SK-N-SH (cell line): ENCODE results near the gene MRTFB. TPM values are rescaled to one million over a fixed set of nuclear protein-coding genes. Genes with fewer than 3 reads are reported as not detected.

Source experiments
- CTCF ChIA-PET: fragments of 300-600, 350-600 bp; formaldehyde crosslinking; extraction: SDS; loops from one replicate; lab custom pipeline; 2021; lab: Yijun Ruan, JAX
- POLR2A ChIA-PET: fragments of 350-600 bp; sonication (Branson Sonifier 250); formaldehyde crosslinking; extraction: SDS; loops from one replicate; lab custom pipeline; 2020; ENCODE audit warnings: antibody characterized with exemption, inconsistent platforms; lab: Yijun Ruan, JAX
- DNase-seq: peaks from one replicate; pipeline ENCODE4 v3.0.0; 2012
- H2AFZ ChIP-seq: fragments of 200-600 bp; sonication (generic); 2 replicates; pipeline ENCODE4 v1.8.1; 2016; ENCODE audit warnings: antibody characterized with exemption, mild to moderate bottlenecking, low read depth
- H3F3A ChIP-seq: fragments of 200-600 bp; sonication (generic); replicated peaks from 2 replicates; pipeline ENCODE3; 2016; ENCODE audit warnings: antibody characterized with exemption, mild to moderate bottlenecking; ENCODE audit not compliant: insufficient read depth
- H3K27ac ChIP-seq, 2 experiments: fragments of 200-500 bp in 1 of 2; fragments of 200-600 bp in 1 of 2; sonication (Bioruptor generic) in 1 of 2; sonication (generic), shearing (Covaris generic) in 1 of 2; 2 replicates each; pipeline versions ENCODE4 v1.5.1 to v1.6.1; 2014 to 2016; ENCODE audit warnings: low read depth in 2 of 2, inconsistent platforms in 1 of 2, low read length in 1 of 2, mild to moderate bottlenecking in 1 of 2, mixed read lengths in 1 of 2
- H3K27me3 ChIP-seq: fragments of 200-600 bp; sonication (generic), shearing (Covaris generic); 2 replicates; pipeline ENCODE4 v1.6.1; 2016; ENCODE audit warnings: mixed run types; ENCODE audit not compliant: insufficient read depth
- H3K36me3 ChIP-seq, 2 experiments: fragments of 200-500 bp in 1 of 2; fragments of 200-600 bp in 1 of 2; sonication (Bioruptor generic) in 1 of 2; sonication (generic) in 1 of 2; replicated peaks in 1 of 2; 2 replicates each; pipeline versions ENCODE3 to v1.5.1; 2014 to 2016; ENCODE audit warnings: low read length in 1 of 2, mild to moderate bottlenecking in 1 of 2; ENCODE audit not compliant: insufficient read depth in 2 of 2, control insufficient read depth in 1 of 2
- H3K4me1 ChIP-seq, 2 experiments: fragments of 200-500 bp in 1 of 2; fragments of 200-600 bp in 1 of 2; sonication (Bioruptor generic) in 1 of 2; sonication (generic), shearing (Covaris generic) in 1 of 2; 2 replicates each; pipeline versions ENCODE4 v1.5.1 to v1.6.1; 2014 to 2016; ENCODE audit warnings: low read depth in 1 of 2, low read length in 1 of 2, mixed run types in 1 of 2; ENCODE audit not compliant: insufficient read depth in 2 of 2, control insufficient read depth in 1 of 2
- H3K4me2 ChIP-seq: fragments of 200-600 bp; sonication (generic), shearing (Covaris generic); 2 replicates; pipeline ENCODE4 v1.6.1; 2017; ENCODE audit warnings: mixed run types
- H3K4me3 ChIP-seq, 2 experiments: fragments of 200-500 bp in 1 of 2; fragments of 200-600 bp in 1 of 2; sonication (Bioruptor generic) in 1 of 2; sonication (generic), shearing (Covaris generic) in 1 of 2; 2 replicates each; pipeline versions ENCODE4 v1.5.1 to v1.8.1; 2014 to 2016; ENCODE audit warnings: low read depth in 2 of 2, inconsistent platforms in 1 of 2, low read length in 1 of 2, mild to moderate bottlenecking in 1 of 2, mixed read lengths in 1 of 2, moderate library complexity in 1 of 2
- H3K79me2 ChIP-seq: fragments of 200-600 bp; sonication (generic); 2 replicates; pipeline ENCODE4 v1.8.1; 2017; ENCODE audit warnings: mild to moderate bottlenecking; ENCODE audit not compliant: insufficient read depth
- H3K9ac ChIP-seq: fragments of 200-600 bp; sonication (generic); 2 replicates; pipeline ENCODE4 v1.6.1; 2017; ENCODE audit warnings: mixed run types
- H3K9me2 ChIP-seq: fragments of 200-600 bp; sonication (generic); 2 replicates; pipeline ENCODE4 v1.6.1; 2017; ENCODE audit warnings: mixed run types
- H3K9me3 ChIP-seq: fragments of 200-600 bp; sonication (generic); 2 replicates; pipeline ENCODE4 v1.6.1; 2017; ENCODE audit warnings: mixed run types, mild to moderate bottlenecking, moderate library complexity
- H4K20me1 ChIP-seq: fragments of 200-600 bp; sonication (generic); 2 replicates; pipeline ENCODE4 v1.6.1; 2017; ENCODE audit warnings: mild to moderate bottlenecking, mixed run types; ENCODE audit not compliant: insufficient read depth
- CHD2 ChIP-seq: fragments of 150-350 bp; IDR thresholded peaks from 2 replicates; pipeline ENCODE4 v1.6.1; 2018; ENCODE audit warnings: low read length; ENCODE audit not compliant: partially characterized antibody
- ELF1 ChIP-seq: IDR thresholded peaks from 2 replicates; pipeline ENCODE4 v1.4.0; 2012
- FOXJ3 ChIP-seq: sonication (generic); formaldehyde crosslinking; IDR thresholded peaks from 2 replicates; pipeline ENCODE4 v1.5.1; 2020; ENCODE audit warnings: mild to moderate bottlenecking, missing genetic modification reagents
- GATA2 ChIP-seq: sonication (generic); formaldehyde crosslinking; IDR thresholded peaks from 2 replicates; pipeline ENCODE4 v1.5.0; 2020; ENCODE audit warnings: mild to moderate bottlenecking, missing genetic modification reagents
- POLR2AphosphoS5 ChIP-seq: IDR thresholded peaks from 2 replicates; pipeline ENCODE4 v1.6.1; 2012; ENCODE audit warnings: low read depth, low read length
- RAD21 ChIP-seq: IDR thresholded peaks from 2 replicates; pipeline ENCODE4 v1.6.1; 2012; ENCODE audit warnings: mild to moderate bottlenecking, low read length
- RCOR1 ChIP-seq: fragments of 150-350 bp; IDR thresholded peaks from 2 replicates; pipeline ENCODE4 v1.6.1; 2017; ENCODE audit warnings: antibody characterized with exemption, low read length
- REST ChIP-seq: IDR thresholded peaks from 2 replicates; pipeline ENCODE4 v1.6.1; 2012; ENCODE audit warnings: mild to moderate bottlenecking, low read depth, low read length, moderate library complexity
- RXRA ChIP-seq: IDR thresholded peaks from 2 replicates; pipeline ENCODE4 v1.4.0; 2012; ENCODE audit warnings: low read depth, mild to moderate bottlenecking, borderline replicate concordance
- TCF12 ChIP-seq: IDR thresholded peaks from 2 replicates; pipeline ENCODE4 v1.4.0; 2012
- USF1 ChIP-seq: IDR thresholded peaks from 2 replicates; pipeline ENCODE4 v1.4.0; 2012; ENCODE audit warnings: low read depth, borderline replicate concordance
- USF2 ChIP-seq: fragments of 150-350 bp; IDR thresholded peaks from 2 replicates; pipeline ENCODE4 v1.6.1; 2017; ENCODE audit warnings: antibody characterized with exemption, low read length, low read depth, borderline replicate concordance
- YY1 ChIP-seq: IDR thresholded peaks from 2 replicates; pipeline ENCODE4 v1.4.0; 2012; ENCODE audit warnings: low read depth, mild to moderate bottlenecking
- WGBS: methylation state at CpG from one replicate; pipeline ENCODE4 v1.1.6; 2017; ENCODE audit warnings: low lambda C conversion rate; 5-methylcytosine and 5-hydroxymethylcytosine counted together
- polyA plus RNA-seq, 3 experiments: library from polyadenylated mRNA; depleted of rRNA; stranded (reverse); fragments of >200 nt; gene quantifications; 2 replicates each; pipeline ENCODE4 v1.2.3, GENCODE V29; 2012

The MRTFB gene
- polyA plus RNA-seq, 1 of the 3 experiments (the other 2 are of a cell fraction), result 3.3 TPM

GRCh38 chr16:14306485-14307058 lies 235.5 kb downstream of the MRTFB start:
- no peak for TF ChIP-seq RXRA
- no peak for TF ChIP-seq CHD2
- no peak for TF ChIP-seq POLR2AphosphoS5
- no peak for TF ChIP-seq RCOR1
- TF ChIP-seq FOXJ3 (CRISPR knock-in tag), result no peak
- no peak for TF ChIP-seq RAD21
- TF ChIP-seq TCF12, result no peak
- TF ChIP-seq YY1, result no peak
- TF ChIP-seq USF1, result no peak
- TF ChIP-seq GATA2 (CRISPR knock-in tag), result no peak
- no peak for TF ChIP-seq ELF1
- TF ChIP-seq REST, result no peak
- no peak for TF ChIP-seq USF2
- peaks cover 95% of the 10 kb centered on the region for H3K79me2 ChIP-seq
- H3K9ac ChIP-seq, result no peak overlapping the region
- H3F3A ChIP-seq, result peaks cover 6% of the 10 kb centered on the region
- no peaks in the 10 kb centered on the region for H3K36me3 ChIP-seq
- no peak overlapping the region for H2AFZ ChIP-seq
- DNase-seq, result no peak
- no peak overlapping the region for H3K4me2 ChIP-seq
- ChIA-PET POLR2A (no interaction called here), CTCF (interaction anchor here (0.7 to 2.0 kb wide), 2 partner anchors 21 to 222 kb away, joined by 3 to 12 read pairs; no protein-coding TSS in a partner anchor)
- peaks cover 16 to 29% of the 10 kb centered on the region in 2 experiments for H3K4me1 ChIP-seq
- peaks cover 48% of the 10 kb centered on the region for H4K20me1 ChIP-seq
- H3K9me2 ChIP-seq, result no peaks in the 10 kb centered on the region
- 81% methylated on average over 11 of the region's 11 CpGs for WGBS
- no peak overlapping the region for H3K4me3 ChIP-seq
- H3K27ac ChIP-seq, result peak overlapping the region in 1 of 2 experiments; percentile 6; a peak in 2 of 4 replicates
- no peaks in the 10 kb centered on the region for H3K9me3 ChIP-seq
- no peaks in the 10 kb centered on the region for H3K27me3 ChIP-seq
